ENCODE results near the gene SEC62.

Gene SEC62

DNA sequence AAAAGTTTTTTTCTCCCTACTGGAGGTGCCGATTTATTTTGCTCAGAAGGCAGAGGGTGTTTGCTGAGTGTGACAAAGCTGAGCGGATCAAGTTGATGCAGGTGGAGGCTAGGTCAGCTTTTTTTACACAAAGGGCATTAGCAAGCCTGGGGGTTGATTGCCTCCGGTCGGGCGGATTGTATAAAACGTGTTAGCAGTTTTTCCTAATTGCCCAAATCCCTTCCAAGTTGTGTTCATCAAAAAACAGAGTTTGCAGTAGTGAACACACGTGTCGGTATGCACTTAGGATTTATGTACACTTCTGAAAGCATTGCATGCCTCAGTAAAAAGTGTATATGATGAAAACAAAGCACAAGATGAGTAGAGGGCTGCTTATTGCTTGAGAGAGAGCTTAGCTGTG, 73.8 kb downstream of the SEC62 start:
- H3K4me2 ChIP-seq, result no peak overlapping the region
- H3K9ac ChIP-seq, result no peak overlapping the region
- peaks cover 14% of the 10 kb centered on the region for H3K4me1 ChIP-seq (ENCODE audit: low read depth, poor library complexity, severe bottlenecking)
- no peak overlapping the region for H2AFZ ChIP-seq (ENCODE audit: low read depth)
- H3K4me3 ChIP-seq (IDR thresholded peaks at IDR 0.05; ENCODE audit: insufficient read depth, low read depth, low read length), result no peak overlapping the region
- H3K79me2 ChIP-seq (ENCODE audit: insufficient read depth, low read depth), result no peaks in the 10 kb centered on the region
- no peaks in the 10 kb centered on the region for H4K20me1 ChIP-seq (ENCODE audit: insufficient read depth)
- H3K27ac ChIP-seq, result no peak overlapping the region
- H3K36me3 ChIP-seq (ENCODE audit: insufficient read depth), result no peaks in the 10 kb centered on the region
- TF ChIP-seq, protein P1, sequence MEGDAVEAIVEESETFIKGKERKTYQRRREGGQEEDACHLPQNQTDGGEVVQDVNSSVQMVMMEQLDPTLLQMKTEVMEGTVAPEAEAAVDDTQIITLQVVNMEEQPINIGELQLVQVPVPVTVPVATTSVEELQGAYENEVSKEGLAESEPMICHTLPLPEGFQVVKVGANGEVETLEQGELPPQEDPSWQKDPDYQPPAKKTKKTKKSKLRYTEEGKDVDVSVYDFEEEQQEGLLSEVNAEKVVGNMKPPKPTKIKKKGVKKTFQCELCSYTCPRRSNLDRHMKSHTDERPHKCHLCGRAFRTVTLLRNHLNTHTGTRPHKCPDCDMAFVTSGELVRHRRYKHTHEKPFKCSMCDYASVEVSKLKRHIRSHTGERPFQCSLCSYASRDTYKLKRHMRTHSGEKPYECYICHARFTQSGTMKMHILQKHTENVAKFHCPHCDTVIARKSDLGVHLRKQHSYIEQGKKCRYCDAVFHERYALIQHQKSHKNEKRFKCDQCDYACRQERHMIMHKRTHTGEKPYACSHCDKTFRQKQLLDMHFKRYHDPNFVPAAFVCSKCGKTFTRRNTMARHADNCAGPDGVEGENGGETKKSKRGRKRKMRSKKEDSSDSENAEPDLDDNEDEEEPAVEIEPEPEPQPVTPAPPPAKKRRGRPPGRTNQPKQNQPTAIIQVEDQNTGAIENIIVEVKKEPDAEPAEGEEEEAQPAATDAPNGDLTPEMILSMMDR (conservative IDR thresholded peaks at IDR 0.05; ENCODE audit: low read depth, low read length), result no peak
- no peaks in the 10 kb centered on the region for H3K27me3 ChIP-seq (ENCODE audit: insufficient read depth, low read depth)

DNA sequence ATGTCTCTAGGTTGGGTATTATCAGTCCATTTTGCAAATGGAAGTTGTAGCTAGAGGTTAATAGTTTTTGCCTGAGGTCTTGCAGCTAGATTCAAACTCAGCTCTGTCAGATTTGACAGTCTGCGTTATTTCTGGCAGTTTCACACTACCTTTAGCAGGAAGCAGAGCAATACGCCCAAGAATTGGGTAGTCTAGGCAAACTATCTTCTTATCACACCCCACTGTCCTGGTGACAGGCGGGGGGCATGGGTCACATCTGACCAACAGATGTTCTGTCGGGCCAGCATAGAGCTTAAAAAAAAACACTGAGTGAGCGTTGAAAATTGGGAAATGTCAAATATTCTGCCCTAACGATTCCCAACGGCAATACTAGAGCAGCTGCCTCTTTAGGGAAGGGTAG, 76.9 kb downstream of the SEC62 start:
- Histone ChIP-seq H3K4me3 (IDR thresholded peaks at IDR 0.05; ENCODE audit: insufficient read depth, low read depth, low read length) (no peak overlapping the region), H4K20me1 (ENCODE audit: insufficient read depth) (no peaks in the 10 kb centered on the region), H3K27me3 (ENCODE audit: insufficient read depth, low read depth) (no peaks in the 10 kb centered on the region), H3K4me1 (ENCODE audit: low read depth, poor library complexity, severe bottlenecking) (peaks cover 17% of the 10 kb centered on the region), H2AFZ (ENCODE audit: low read depth) (no peak overlapping the region), H3K4me2 (no peak overlapping the region), H3K79me2 (ENCODE audit: insufficient read depth, low read depth) (no peaks in the 10 kb centered on the region), H3K36me3 (ENCODE audit: insufficient read depth) (no peaks in the 10 kb centered on the region), H3K9ac (no peak overlapping the region), H3K27ac (no peak overlapping the region)
- TF ChIP-seq, protein P1 (conservative IDR thresholded peaks at IDR 0.05; ENCODE audit: low read depth, low read length), result no peak

DNA sequence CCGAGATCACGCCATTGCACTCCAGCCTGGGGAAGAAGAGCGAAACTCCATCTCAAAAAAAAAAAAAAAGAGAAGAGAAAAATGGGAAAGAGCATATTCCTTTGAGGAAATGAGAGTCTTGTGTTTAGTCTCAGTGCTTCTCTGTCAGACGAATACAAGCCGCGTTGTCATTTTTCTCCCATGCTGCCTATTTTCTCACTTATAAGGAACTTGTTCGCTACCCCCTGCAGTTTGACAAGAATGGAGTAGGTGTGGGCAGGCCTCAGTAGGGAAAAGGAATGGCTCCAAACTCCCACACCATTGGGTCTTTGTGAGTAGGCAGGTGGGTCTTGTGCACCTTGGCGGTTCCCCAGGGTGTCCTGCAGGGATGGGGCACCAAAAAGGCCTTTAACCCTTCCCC, 77.7 kb downstream of the SEC62 start:
- Histone ChIP-seq H3K36me3 (ENCODE audit: insufficient read depth) (no peaks in the 10 kb centered on the region), H3K4me2 (0 out of 2 replicates have a peak overlapping the region, but pooled peaks have one; percentile 52), H3K79me2 (ENCODE audit: insufficient read depth, low read depth) (no peaks in the 10 kb centered on the region), H3K27ac (no peak overlapping the region), H3K4me3 (IDR thresholded peaks at IDR 0.05; ENCODE audit: insufficient read depth, low read depth, low read length) (no peak overlapping the region), H3K27me3 (ENCODE audit: insufficient read depth, low read depth) (no peaks in the 10 kb centered on the region), H3K4me1 (ENCODE audit: low read depth, poor library complexity, severe bottlenecking) (peaks cover 17% of the 10 kb centered on the region), H3K9ac (no peak overlapping the region), H4K20me1 (ENCODE audit: insufficient read depth) (no peaks in the 10 kb centered on the region), H2AFZ (ENCODE audit: low read depth) (no peak overlapping the region)
- TF ChIP-seq, protein P1 (conservative IDR thresholded peaks at IDR 0.05; ENCODE audit: low read depth, low read length), result no peak

DNA sequence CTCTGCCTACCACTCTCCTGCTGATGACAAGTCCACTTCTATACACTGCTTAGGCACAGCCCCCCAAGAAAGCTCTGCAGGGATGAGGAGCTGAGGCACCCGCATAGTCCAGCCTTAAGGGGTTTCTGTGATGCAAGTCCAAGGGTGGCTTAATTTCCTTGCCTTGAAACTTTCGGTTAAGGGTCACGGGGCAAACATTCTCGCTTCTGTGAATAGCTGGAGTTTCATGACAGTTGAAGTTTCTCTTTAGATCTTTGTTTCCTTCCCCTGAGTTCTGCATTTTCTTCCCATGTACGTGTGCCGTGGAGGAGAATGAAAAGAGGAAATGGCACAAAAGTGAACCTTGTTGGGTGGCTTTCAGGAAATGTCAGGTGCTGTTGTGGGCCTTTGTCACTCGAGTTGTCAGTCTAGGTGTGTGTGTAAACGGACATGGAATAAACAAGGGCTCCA, 78.2 kb downstream of the SEC62 start:
- Histone ChIP-seq H3K4me1 (ENCODE audit: low read depth, poor library complexity, severe bottlenecking) (peaks cover 17% of the 10 kb centered on the region), H3K36me3 (ENCODE audit: insufficient read depth) (no peaks in the 10 kb centered on the region), H2AFZ (ENCODE audit: low read depth) (no peak overlapping the region), H4K20me1 (ENCODE audit: insufficient read depth) (no peaks in the 10 kb centered on the region), H3K27ac (peak overlapping the region; percentile 14; the same call in 1 of the 2 replicates), H3K4me3 (IDR thresholded peaks at IDR 0.05; ENCODE audit: insufficient read depth, low read depth, low read length) (no peak overlapping the region), H3K4me2 (peak overlapping the region; percentile 52), H3K27me3 (ENCODE audit: insufficient read depth, low read depth) (no peaks in the 10 kb centered on the region), H3K79me2 (ENCODE audit: insufficient read depth, low read depth) (no peaks in the 10 kb centered on the region), H3K9ac (no peak overlapping the region)
- TF ChIP-seq, protein P1 (conservative IDR thresholded peaks at IDR 0.05; ENCODE audit: low read depth, low read length), result no peak
